NCI-H526 treated with DMSO at 0.1 percent for 48 hours (cell line): ENCODE results near the gene SLC16A7.

Source experiments
- DNase-seq: peaks from one replicate; lab custom pipeline; 2025; lab: John Stamatoyannopoulos, UW

Gene SLC16A7

GRCh38 chr12:59668674-59669073 is 72.8 kb downstream of the SLC16A7 start:
- DNase-seq: no peak

GRCh38 chr12:59672273-59672672 is 76.4 kb downstream of the SLC16A7 start:
- DNase-seq: no peak

GRCh38 chr12:59675461-59675860 is 79.6 kb downstream of the SLC16A7 start:
- no peak for DNase-seq

GRCh38 chr12:59677857-59678256 is 82.0 kb downstream of the SLC16A7 start:
- no peak for DNase-seq

- no peak for DNase-seq
These were observed 83.1 kb downstream of the SLC16A7 start for GRCh38 chr12:59678759-59679411.

GRCh38 chr12:59689776-59690175 is 93.9 kb downstream of the SLC16A7 start:
- DNase-seq: no peak

GRCh38 chr12:59695379-59695778 is 99.5 kb downstream of the SLC16A7 start:
- DNase-seq: no peak

- no peak for DNase-seq
These were observed 102.8 kb downstream of the SLC16A7 start for GRCh38 chr12:59698600-59698999.

- DNase-seq: no peak
These were observed 103.8 kb downstream of the SLC16A7 start for GRCh38 chr12:59699421-59700152.

GRCh38 chr12:59700153-59700450 is 104.3 kb downstream of the SLC16A7 start:
- no peak for DNase-seq

GRCh38 chr12:59708064-59708463 is 112.2 kb downstream of the SLC16A7 start:
- DNase-seq: no peak

- DNase-seq: no peak
These were observed 112.7 kb downstream of the SLC16A7 start for GRCh38 chr12:59708484-59708883.

GRCh38 chr12:59710004-59710628 is 114.3 kb downstream of the SLC16A7 start:
- DNase-seq: no peak

GRCh38 chr12:59710964-59711363 is 115.1 kb downstream of the SLC16A7 start:
- no peak for DNase-seq

GRCh38 chr12:59715434-59715833 is 119.6 kb downstream of the SLC16A7 start:
- no peak for DNase-seq

- DNase-seq: no peak
These were observed 120.2 kb downstream of the SLC16A7 start for GRCh38 chr12:59716043-59716442.

GRCh38 chr12:59717436-59717835 is 121.6 kb downstream of the SLC16A7 start:
- DNase-seq: no peak

- DNase-seq: no peak
These were observed 123.9 kb downstream of the SLC16A7 start for GRCh38 chr12:59719701-59720100.

GRCh38 chr12:59723520-59723919 is 127.7 kb downstream of the SLC16A7 start:
- no peak for DNase-seq

GRCh38 chr12:59724011-59724695 is 128.3 kb downstream of the SLC16A7 start:
- no peak for DNase-seq

GRCh38 chr12:59733200-59733599 is 137.4 kb downstream of the SLC16A7 start:
- DNase-seq: no peak

GRCh38 chr12:59734371-59734770 is 138.5 kb downstream of the SLC16A7 start:
- DNase-seq: no peak

GRCh38 chr12:59735231-59735630 is 139.4 kb downstream of the SLC16A7 start:
- DNase-seq: no peak
